Measurements from ENCODE around the gene TRAPPC3.

The TRAPPC3 gene

DNA sequence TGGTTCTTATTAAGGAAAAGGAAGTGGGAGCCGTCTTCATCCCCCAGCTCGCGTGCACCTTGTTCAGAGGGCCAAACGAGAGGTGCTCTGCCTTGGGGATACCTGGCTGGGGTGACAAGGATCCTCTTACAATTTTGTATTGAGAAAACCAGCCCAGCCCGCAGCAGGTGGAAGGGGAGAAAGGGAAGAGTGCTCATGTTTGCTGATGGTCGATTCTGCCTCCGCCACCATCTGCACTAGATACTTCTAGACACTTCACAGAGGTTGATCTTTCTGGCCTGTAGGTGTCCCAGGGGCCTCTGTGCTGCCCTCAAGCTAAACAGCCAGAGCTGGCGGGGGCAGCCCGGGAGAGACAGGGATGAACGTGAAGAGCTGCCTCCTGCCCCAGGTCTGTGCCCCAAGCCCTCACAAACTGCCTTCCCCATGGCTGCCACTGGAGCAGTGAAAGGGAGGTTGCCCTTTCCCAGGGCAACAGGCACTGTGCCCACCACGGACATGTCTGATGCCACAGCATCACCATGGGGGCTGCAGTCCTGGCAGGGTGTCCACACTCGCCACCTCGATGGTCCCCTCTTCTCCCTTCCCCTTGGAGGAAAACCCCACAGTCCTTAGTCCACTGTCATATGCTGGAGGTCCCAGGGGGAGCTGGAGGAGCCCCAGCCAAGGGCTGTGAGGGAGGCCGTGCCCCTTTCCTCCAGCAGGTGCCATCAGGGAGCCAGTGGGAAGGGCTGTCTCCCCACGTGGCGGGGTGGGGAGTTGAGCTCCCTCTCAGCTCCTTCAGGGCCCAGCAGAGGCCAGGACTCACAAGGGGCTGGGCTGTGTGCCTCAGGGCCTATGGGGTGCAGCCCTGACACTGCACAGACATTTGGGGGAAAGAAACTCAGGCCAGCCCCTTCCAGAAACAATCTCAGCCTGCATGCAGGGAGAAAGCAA, 52.5 kb downstream of the TRAPPC3 start:
- no peak for DNase-seq

- no peak for DNase-seq
Observed at GRCh38 chr1:36095760-36096405, 53.4 kb downstream of the TRAPPC3 start.

DNA sequence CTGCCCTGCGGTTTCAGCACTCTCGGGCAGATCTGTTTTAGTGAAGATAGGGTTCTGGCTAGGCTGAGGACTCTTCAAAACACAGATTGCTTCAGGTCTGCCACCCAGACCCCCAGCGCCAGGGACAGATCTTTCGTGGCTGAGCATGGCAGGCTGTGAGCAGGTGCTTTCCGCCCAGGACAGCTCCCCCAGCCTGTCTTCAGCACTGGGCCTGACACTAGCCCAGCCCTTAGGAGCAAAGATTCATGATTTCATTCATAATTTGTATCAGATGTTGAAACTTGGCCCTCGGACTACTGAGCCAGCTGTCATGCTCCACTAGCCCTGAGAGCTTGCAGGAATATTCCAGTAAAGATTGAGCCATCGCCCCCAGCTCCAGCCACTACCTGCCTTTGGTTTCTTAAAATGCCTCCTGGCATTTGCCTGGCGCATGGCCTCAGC, 54.6 kb downstream of the TRAPPC3 start:
- no peak for DNase-seq

- no peak for DNase-seq
Observed at GRCh38 chr1:36093929-36094328, 55.4 kb downstream of the TRAPPC3 start.

- no peak for DNase-seq
Observed at GRCh38 chr1:36093226-36093625, 56.1 kb downstream of the TRAPPC3 start.

DNA sequence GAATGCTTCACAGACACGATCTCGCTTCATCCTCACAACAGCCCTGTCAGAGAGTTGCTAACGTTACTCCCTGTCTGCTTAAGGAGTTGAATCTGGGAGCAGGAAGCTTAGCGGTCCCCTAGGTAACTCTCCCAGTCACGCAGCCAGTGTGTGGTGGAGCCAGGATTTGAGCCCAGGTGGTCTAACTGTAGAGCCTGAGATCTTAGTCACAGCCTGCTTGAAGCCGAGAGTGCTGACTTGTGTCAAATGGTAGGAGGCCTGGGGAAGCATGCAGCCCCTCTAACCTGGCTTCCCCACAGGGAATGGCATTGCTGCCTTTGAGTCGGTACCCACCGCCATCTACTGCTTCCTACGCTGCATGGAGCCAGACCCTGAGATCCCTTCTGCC, 56.5 kb downstream of the TRAPPC3 start:
- DNase-seq: no peak

GRCh38 chr1:36092166-36092797, 57.0 kb downstream of the TRAPPC3 start:
- DNase-seq: no peak

GRCh38 chr1:36091698-36092097, 57.6 kb downstream of the TRAPPC3 start:
- no peak for DNase-seq

DNA sequence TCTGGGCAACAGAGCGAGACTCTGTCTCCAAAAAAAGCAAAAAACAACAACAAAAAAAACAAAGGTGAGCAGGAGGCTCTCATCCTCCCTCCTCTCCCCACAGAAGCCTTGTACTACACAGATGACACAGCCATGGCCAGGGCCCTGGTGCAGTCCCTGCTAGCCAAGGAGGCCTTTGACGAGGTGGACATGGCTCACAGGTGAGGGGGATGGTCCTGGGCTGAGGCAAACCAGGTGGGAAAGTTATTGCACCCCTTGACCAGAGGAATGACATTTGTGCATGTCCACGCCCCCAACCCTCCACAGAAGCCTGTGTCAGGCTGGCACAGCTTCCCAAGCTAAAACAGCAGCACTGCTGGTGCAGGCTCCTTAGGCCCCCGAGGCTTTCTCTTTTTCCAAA, 58.1 kb downstream of the TRAPPC3 start:
- no peak for DNase-seq

DNA sequence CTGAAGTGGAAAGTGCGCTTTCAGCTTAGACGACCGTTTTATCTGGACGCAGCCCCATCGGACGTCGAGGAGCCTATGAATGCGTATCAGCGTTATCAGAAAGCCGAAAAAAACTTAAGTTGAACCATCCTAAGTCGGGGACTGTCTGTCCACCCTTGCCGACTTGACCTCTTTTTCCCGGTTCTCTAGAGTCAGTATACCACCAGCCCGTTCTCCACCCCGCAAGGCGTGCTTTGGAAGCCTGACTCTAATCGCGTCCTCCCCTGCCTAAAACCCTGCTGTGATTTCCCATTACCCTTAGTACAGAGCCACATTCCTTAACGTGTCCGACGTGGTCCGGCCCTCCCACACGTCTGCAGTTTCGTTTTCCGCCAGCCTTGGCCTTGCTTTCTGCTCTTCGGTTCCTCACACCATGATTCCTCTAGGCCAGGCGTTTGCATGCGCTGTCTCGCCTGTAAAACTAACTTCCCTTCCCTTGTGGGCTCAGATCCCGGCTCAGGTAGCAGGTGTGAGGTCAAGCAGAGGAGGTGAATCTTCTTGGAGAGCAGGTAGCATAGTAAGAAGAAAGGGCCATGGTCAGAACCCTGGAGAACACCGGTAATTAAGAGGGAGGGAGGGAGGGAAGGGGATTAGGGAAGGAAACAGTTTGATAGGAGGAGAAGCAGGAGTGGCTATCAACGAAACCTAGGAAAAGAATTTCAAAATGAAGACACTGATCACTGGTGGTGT, 59.7 kb downstream of the TRAPPC3 start:
- no peak for DNase-seq

DNA sequence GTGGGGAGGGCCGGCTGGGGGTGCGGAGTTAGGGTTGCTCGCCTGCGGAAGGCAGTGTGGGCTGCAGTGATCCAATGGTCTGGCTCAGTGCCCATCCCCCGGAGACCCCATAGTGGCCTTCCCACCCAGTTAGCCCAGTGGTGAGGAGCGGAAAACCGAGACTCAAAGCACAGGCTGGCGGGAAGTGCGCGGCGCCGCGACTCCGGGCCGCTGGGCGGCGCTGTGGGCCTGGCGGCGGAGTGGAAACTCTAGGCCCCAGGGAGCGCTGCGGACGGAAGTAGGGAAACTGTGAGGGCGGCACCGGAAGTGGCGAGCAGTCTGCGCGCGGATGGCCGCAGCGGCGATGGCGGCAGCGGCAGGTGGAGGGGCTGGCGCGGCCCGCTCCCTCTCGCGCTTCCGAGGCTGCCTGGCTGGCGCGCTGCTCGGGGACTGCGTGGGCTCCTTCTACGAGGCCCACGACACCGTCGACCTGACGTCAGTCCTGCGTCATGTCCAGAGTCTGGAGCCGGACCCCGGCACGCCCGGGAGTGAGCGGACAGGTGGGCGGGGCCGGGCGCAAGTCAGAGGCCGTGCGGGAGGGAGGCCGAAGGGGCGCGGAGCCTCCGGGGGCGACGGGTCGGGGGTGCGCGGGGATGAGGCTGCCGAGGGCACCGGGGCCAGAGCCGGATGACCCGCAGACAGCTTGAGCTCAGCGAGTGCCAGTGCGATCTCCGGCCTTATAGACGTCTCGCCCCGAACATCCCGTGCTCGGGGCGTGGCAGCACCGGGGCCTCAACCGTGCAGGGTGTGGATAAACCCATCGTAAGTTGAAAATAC, 60.5 kb downstream of the TRAPPC3 start, which contains the start of gene ADPRS:
TSS of gene ADPRS (plus strand) at position 316 of the 816 bp plus-strand sequence. CDS start at position 329, 13 bp downstream.
- peak; percentile 90 for DNase-seq

- no peak for DNase-seq
Observed at GRCh38 chr1:36088265-36088576, 61.1 kb downstream of the TRAPPC3 start.

- DNase-seq: no peak
Observed at GRCh38 chr1:36087233-36088123, 61.8 kb downstream of the TRAPPC3 start.
